Adrenal gland (tissue), 5 donors: ENCODE measurements around the gene SEMA5A.

Source experiments
- POLR2A ChIP-seq, 2 donors: fragments of 450-650 bp; IDR thresholded peaks; one replicate each; pipeline ENCODE4 v1.6.1; 2017; ENCODE audit warnings: antibody characterized with exemption in 2 of 2, mild to moderate bottlenecking in 2 of 2, moderate library complexity in 1 of 2
- TF ChIP-seq, protein P1 (sequence below), 6 experiments: fragments of 450-650 bp in 4 of 6; fragments of 200-600 bp in 2 of 6; sonication (generic) in 1 of 6; IDR thresholded peaks; 1 replicate in 5 of 6; 2 replicates in 1 of 6; pipeline versions ENCODE4 v1.5.1 to v1.8.0; 2016 to 2021; ENCODE audit warnings: antibody characterized with exemption in 6 of 6, mild to moderate bottlenecking in 2 of 6, moderate library complexity in 1 of 6
- donor health status: DM: no; HTN: no; CAD: no.

DNA sequence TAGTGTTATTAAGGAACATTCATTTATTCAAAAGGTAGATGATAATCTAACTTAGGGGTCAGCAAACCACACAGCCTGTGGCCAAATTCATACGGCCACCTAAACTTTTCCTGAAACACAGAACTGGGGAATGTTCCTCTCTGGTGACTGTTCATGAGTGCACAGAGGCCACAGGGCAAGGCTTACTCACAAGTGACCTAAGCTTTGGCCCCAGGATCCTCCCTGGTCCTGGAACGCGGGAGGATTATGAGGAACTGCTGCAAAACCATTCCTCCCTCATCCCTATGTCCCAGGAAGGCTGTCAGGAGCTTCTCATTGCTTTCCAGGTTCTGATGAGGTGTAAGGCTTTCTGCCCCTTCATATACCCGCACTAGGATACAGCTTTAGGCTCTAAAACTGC, 397.6 kb downstream of the SEMA5A start:
- TF ChIP-seq, protein P1, sequence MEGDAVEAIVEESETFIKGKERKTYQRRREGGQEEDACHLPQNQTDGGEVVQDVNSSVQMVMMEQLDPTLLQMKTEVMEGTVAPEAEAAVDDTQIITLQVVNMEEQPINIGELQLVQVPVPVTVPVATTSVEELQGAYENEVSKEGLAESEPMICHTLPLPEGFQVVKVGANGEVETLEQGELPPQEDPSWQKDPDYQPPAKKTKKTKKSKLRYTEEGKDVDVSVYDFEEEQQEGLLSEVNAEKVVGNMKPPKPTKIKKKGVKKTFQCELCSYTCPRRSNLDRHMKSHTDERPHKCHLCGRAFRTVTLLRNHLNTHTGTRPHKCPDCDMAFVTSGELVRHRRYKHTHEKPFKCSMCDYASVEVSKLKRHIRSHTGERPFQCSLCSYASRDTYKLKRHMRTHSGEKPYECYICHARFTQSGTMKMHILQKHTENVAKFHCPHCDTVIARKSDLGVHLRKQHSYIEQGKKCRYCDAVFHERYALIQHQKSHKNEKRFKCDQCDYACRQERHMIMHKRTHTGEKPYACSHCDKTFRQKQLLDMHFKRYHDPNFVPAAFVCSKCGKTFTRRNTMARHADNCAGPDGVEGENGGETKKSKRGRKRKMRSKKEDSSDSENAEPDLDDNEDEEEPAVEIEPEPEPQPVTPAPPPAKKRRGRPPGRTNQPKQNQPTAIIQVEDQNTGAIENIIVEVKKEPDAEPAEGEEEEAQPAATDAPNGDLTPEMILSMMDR (IDR thresholded peaks at IDR 0.05): no peak
- no peak for TF ChIP-seq POLR2A (IDR thresholded peaks at IDR 0.05)
